SHP77 treated with DMSO at 0.1 percent for 48 hours (cell line): ENCODE data around the gene LYZL6.
"Not testable (repeated sequence)": the region's sequence is repeated elsewhere in the genome, so short reads cannot be mapped to it uniquely, and the experiment has no call there.

Experiments used
- DNase-seq: peaks from one replicate; lab custom pipeline; 2025; lab: John Stamatoyannopoulos, UW

Gene LYZL6

GRCh38 chr17:35947156-35947585, 3.7 kb upstream of the LYZL6 start:
- peak; percentile 14 for DNase-seq

GRCh38 chr17:35944151-35944550, 638 bp upstream of the LYZL6 start:
- no peak for DNase-seq

- DNase-seq, result no peak
These were observed 826 bp downstream of the LYZL6 start for GRCh38 chr17:35942588-35943186.

GRCh38 chr17:35938492-35938891, 5.0 kb downstream of the LYZL6 start:
- not testable (repeated sequence) for DNase-seq

- DNase-seq, result no peak
These were observed 7.5 kb downstream of the LYZL6 start for GRCh38 chr17:35936063-35936462.

- no peak for DNase-seq
These were observed 8.8 kb downstream of the LYZL6 start for GRCh38 chr17:35934760-35935159.

GRCh38 chr17:35932586-35932985, 10.9 kb downstream of the LYZL6 start:
- DNase-seq, result no peak

GRCh38 chr17:35931794-35932425, 11.6 kb downstream of the LYZL6 start:
- no peak for DNase-seq

- peak; percentile 6 for DNase-seq
These were observed 13.1 kb downstream of the LYZL6 start, which contains the start of gene RDM1 for GRCh38 chr17:35930211-35931065. Gene RDM1 (minus strand): TSS chr17:35930773. CDS start chr17:35930727, 46 bp downstream.

- no peak for DNase-seq
These were observed 15.8 kb downstream of the LYZL6 start for GRCh38 chr17:35927714-35928113.

GRCh38 chr17:35923609-35924114, 19.9 kb downstream of the LYZL6 start:
- no peak for DNase-seq

GRCh38 chr17:35920229-35920628, 23.3 kb downstream of the LYZL6 start:
- no peak for DNase-seq

- DNase-seq, result no peak
These were observed 24.8 kb downstream of the LYZL6 start for GRCh38 chr17:35918665-35919064.

- DNase-seq, result no peak
These were observed 25.8 kb downstream of the LYZL6 start for GRCh38 chr17:35917519-35918213.

GRCh38 chr17:35915153-35915964, 28.2 kb downstream of the LYZL6 start:
- no peak for DNase-seq

GRCh38 chr17:35914354-35914753, 29.2 kb downstream of the LYZL6 start:
- no peak for DNase-seq

GRCh38 chr17:35913609-35914008, 29.9 kb downstream of the LYZL6 start:
- DNase-seq, result no peak

GRCh38 chr17:35912942-35913341, 30.6 kb downstream of the LYZL6 start:
- no peak for DNase-seq

GRCh38 chr17:35912339-35912912, 31.1 kb downstream of the LYZL6 start:
- no peak for DNase-seq

- DNase-seq, result no peak
These were observed 34.1 kb downstream of the LYZL6 start for GRCh38 chr17:35909408-35909807.

GRCh38 chr17:35907691-35908090, 35.8 kb downstream of the LYZL6 start:
- no peak for DNase-seq
